RPMI8226 (cell line): ENCODE measurements around the gene SLC5A10.
A peak's percentile ranks its signal among the peaks of the same experiment; 100 is the strongest.

Source experiments
- DNase-seq: peaks from one replicate; pipeline ENCODE4 v3.0.0-alpha.2; 2015

SLC5A10 gene

DNA sequence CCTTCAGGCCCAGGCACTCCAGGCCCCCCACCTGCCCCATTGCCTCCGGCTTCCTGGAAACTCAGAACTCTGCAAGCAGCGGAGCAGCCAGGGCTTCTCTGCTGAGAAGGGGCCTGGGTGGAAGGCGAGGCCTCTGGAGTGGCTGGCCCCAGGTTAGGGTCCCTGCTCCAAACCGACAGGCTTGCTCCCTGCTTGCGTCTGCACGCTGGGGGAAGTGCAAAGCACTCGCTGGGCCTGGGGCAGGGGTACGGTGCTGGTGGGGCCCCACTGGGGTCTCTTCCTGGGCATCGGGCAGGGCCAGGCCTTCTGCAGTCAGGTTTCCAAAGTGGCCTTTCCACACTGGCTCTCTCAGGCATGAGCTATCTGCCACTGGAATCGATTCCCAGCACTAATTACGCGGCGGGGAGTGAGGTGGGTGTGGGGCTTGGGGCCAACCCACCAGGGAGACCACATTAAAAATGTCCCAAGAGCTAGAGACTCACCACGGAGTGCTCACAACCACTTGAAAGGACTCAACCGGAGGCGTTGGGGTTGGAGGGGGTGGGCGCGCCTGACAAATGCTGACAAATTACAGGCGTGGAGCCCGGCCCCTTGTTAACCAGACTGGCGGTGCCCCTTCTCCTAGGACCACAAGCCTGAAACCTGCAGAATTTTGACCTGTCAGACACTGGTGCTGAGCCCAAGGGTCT lies 34.7 kb downstream of the SLC5A10 start:
- no peak for DNase-seq

DNA sequence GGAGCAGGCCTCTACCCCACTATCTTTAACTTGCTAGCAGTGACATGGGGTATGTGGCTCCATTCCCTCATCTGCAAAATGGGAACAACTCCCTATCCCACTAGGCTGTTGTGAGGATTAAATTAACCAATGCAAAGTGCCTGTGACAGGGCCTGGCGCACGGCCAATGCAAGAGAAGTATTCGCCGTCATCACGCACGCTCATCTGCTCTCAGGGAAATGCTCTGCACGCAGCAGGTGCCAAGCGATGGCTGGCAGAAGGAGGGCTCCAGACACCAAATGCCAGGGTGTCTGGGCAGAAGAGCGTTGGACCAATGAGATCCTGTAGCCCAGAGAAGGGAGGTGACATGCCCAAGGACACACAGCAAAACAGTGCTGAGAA lies 35.3 kb downstream of the SLC5A10 start:
- no peak for DNase-seq

DNA sequence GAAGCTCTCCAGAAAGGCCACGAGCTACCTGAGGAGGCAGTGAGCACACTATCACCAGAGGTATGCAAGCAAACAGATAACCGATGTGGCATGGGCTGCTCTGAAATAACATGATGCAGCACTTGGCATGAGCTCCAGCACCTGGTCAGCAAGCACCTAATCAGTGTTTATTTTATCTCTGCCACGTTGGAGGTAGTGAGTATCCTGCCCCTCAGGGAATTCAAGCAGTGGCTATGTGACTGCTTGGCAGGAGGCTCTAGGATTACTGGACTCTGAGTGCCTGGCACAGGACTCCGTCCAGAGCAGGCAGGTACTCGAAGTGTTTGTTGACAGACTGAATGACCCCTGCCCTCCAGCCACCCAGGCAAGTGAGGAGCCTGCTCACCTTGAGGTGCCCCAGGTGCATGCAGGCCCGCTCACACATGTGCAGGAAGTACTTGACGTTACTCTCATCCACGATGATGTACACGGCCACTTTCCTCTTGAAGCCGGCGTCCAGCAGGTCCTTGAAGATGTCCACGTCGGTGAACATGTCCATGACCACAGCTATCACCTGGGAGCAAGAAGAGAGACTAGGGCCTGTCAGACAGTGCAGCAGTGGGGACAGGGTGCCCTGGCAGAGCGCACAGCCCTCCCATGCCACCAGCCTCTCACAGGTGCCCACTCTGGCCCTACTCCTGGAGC lies 36.0 kb downstream of the SLC5A10 start:
- DNase-seq = no peak

DNA sequence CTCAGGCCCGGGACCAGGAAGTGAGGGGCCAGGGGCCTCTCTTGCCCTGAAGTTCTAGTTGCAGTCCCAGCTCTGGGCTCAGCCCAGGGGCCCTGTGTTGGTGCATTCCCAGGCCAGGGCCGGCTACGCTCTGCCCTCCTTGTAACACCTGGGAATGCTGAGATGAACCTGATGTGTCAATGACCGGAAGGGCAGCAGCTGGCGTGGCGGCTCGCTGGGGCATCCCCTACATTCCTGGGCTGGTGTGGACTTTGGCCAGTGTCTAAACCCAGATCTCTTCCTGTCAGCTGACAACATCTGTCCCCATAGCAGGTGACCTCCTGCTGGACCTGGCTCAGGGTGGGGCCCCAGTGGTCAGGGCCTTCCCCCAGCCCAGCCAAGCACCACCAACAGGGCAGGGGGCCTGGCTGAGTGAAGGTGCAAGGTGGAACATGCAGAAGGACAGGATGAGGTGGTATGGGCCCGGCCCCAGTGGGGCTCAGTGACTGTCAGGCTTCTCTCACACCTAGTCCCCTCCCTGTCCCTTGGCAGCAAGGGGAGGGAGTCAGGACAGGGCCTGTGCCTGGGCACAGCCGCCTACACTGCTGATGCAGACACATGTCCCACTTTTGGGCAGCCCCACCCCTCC lies 36.7 kb downstream of the SLC5A10 start:
- no peak for DNase-seq

DNA sequence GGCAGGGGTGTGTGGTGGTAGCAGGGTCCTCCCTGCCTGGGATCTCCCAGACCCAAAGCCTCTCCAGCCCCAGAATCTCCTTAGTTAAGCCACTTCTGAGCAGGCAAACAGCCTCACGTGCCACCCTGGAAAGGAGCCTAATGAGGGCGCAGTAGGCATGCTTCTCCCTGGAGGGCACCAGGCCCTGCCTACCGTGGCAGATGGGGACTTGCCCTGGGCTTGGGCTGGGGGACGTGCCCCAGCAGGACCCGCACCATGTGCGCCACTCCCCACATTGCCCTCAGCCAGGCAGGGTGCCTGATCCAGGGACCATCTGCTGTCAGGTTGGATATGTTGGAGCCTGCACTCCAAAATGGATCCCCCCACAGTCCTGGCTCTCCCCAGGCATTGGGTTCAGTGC lies 38.4 kb downstream of the SLC5A10 start:
- DNase-seq = no peak

DNA sequence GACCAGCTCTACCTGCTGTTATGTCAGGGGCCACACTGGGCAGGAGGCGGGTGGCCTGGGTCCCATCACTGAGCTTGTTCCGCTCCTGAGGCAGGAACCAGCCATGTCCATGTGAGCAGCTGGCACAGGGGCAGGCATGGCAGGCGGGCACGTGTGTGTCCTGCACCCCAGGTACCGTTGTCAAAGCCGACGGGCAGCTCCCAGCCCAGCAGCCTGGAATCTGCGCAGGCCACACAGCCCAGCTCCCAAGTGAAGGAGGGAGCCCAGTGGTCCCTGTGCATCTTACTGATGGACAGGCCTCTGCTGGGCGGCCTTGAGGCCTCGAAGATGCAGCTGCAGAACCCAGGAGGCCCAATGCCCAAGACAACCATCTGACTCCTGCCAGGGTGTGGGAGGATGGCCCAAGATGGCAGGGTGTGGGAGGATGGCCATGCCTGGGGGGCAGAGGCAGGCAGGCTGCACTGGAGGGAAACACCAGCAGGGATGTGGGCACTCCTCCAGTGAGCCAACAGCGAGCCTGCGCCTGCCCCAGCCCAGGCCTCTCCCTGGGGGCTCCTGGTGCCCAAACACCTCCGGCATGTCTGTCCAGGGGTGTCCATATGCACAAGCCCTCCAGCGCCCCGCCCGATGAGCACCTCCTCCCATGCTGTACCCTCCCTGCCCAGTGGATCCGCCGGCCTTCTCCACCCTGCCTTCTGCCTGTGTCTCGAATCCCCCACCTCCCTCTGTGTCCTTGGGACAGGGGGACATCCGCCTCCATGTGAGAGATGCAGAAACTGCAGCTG lies 39.8 kb downstream of the SLC5A10 start:
- no peak for DNase-seq

DNA sequence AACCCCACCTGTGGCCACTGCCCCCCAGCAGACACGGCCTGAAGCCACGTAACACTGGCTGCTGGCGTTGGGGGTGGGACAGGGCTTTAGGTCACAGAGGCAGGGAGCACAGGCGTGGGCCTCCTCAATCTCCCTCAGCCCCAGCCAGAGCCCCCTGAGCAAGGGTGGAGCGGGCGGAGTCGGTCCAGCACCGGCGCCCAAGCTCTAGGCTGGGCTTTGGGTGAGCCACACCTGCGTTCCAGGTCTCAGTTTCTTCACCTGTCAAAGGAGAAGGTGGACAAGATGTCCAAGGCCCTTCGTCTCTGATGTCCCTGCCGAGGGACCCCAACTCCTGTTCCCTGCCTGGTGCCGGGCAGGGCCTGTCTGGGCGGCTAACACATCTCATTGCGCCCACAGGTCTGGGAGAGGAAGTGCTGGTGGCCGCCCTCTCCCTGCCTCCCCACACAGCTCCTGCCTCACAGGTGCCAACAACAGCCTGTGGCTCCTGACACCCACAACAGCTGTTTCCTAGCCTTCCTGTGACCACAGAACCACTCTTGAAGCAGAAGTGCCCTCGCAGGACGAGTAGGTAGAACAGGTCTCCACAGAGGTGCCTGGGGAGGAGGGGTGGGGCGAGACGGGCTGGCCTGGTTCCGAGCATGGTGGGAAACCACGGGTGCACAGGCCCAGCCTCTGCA lies 40.6 kb downstream of the SLC5A10 start:
- peak; percentile 80 for DNase-seq

DNA sequence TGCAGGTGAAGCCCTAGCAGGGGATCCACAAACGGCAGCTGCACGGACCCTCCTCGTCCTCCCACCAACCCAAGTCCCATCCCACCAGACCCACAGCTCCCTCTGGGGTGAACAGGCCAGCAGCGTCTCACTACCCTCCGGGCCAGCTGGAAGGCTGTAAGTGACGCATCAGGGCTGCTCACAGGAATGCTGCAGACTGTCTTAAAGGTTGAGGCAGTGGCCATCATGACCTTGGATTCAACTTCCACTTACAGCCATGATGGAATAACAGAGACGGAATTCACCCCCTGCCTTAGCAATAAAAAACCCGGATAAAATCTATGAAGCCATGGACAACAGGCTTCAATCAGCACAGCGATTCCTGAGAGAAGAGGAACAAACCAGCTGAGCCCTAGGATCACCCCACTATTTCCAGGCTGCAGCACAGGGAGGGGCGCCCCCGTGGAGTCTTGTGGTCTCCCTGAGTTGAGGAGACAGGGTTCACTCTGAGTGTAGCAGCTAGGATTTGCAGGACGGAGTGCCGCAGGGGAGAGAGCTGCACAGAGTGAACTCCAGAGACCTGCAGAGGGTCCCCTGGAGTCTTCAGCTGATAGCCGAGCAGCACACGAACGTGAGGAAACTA lies 42.1 kb downstream of the SLC5A10 start:
- no peak for DNase-seq

DNA sequence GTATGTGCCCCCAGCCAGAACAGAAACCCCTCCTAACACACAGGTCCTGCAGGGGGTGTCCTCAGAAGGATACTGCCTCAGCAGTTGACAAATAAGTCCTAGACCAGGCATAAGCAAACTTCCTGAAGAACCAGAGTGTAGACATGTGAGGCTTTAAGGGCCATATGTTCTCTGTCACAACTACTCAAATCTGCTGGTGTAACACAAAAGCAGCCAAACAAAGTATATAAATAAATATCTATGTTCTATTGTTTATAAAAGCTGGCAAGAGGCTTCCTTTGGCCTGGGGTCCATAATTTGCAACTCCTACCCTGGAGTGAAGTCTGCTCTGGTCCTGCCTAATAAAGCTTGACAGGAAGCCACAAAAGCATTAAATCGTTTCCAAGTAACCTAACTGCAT lies 42.7 kb downstream of the SLC5A10 start:
- no peak for DNase-seq

DNA sequence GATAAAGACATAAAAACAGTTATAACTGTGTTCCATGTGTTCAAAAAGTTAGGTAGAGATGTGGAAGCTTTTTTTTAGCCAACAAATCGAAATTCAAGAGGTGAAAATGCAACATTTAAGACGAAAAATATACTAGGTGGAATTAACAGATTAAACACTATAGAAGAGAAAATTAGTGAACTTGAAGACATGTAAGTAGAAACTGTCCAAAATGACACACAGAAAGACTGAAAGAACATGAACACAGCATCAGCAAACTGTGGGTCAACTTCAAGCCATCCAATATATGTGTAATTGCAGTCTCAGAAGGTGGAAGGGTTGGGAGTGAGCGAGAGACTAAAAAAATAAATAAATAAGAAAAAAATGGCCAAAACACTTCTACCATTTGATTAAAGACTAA lies 43.3 kb downstream of the SLC5A10 start:
- no peak for DNase-seq

DNA sequence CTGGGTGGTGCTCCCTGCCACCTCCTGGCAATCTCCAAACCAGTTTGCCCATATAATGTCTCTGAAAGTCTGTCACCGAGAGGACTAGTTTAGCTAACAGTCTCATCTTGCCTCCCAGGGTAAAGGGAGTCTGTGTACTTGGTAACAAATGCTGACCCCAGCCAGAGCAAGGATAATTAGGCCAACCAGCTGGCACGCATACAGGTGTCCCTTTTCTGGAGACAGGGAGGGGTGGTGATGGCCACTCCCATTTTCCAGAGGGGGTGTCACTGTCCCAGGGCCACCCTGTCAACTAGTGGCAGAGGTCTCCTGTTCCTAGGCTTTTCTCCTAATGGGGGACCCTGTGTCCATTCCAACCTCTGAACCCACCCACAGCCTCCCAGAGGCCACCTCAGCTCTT lies 44.5 kb downstream of the SLC5A10 start:
- DNase-seq = no peak

DNA sequence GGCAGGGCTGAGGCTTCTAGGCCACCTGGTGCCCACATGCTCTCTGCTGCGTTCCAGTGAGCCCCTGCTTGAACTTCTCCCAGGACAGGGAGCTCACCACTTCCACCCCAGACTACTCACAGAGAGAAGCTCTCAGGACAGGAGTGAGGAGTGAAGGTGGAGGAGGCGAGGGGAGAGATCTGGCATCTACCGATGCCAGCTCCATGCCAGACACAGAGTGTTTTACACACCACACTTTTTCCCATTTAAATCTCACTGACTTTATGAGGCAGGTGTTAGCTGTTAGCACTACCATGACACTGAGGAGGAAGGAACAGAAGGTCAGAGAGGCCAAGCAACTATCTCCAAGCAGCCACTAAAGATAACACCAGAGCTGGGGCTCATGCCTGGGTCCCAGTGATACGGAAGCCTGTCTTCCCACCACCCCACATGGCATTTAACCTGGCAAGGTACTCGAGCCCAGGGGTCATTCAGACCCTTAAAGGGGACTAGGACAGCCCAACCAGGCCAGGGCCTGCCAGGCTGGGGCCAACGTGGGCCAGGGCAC lies 45.8 kb downstream of the SLC5A10 start:
- no peak for DNase-seq

DNA sequence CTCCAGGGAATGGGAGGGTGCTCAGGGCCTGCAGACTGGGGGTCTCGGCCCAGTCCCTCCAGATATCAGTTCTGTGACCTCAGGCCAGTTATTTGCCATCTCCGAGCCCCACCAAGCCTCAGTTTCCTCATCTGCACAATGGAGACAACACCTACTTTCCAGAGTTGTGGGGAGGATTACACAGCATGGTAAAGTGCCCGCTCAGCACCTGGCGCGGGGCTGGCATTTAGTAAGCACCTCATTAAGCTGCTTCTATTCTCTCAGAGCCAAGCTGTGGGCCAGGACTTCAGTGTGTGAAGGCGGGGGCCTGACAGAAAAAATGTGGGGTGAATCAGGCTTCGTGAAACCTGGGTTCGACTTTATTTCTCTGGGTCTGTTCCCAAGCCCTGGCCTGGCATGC lies 47.4 kb downstream of the SLC5A10 start:
- DNase-seq = no peak

DNA sequence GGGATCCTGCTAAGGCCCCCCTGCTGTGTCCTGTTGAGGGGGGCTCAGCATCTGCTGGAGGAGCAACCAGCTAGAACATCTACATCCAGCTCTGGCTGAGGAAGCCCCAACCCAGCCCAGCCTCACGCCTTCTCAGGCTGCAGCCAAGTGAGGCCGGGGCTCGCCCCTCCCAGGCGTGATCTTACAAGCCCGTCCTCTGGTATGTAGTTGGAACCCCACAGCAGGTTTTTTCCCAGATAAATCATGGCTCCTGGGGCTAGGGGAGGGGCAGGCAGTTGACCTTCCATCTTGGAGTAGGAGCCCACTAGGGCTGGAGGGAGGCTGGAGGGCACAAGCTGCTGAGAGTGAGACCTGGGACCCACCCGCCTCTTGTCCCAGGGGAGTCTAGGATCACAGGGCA lies 47.9 kb downstream of the SLC5A10 start:
- no peak for DNase-seq

DNA sequence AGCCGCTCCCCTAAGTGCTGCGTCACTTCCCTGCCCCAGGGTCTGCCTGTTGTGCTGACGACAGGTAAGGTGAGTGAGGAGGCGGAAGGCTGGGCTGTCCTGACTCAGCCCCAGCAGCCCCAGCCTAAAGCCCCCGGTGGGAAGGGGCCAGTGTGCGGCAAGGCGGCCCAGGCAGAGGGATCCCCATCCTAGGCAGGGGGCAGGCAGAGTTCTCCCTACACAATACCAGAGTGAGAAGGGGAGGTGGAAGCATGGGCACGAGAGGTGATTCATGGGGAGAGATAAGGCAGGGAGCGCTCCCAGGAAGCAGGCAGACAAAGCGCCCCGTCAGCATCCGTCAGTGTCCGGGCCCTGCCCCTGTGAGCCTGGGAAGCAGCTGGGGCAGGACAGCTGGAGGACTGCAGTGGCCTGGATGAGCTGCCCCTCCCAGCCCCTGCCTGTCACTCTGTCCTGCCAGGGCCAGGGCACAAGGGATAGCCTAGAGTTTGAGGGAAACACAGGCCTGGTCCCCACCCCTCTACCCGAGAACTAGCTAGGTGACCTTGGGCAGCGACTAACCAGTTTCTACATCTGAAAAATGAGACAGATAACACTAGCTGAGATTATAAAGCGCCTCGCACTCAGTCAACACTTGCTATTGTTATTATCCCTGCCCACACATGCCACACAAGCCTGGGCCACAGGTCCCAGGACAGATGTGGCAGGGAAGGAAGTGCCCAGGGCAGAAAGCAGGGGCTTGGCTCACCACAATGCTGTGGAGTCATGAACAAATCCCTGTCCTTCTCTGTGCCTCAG lies 48.8 kb downstream of the SLC5A10 start:
- no peak for DNase-seq

DNA sequence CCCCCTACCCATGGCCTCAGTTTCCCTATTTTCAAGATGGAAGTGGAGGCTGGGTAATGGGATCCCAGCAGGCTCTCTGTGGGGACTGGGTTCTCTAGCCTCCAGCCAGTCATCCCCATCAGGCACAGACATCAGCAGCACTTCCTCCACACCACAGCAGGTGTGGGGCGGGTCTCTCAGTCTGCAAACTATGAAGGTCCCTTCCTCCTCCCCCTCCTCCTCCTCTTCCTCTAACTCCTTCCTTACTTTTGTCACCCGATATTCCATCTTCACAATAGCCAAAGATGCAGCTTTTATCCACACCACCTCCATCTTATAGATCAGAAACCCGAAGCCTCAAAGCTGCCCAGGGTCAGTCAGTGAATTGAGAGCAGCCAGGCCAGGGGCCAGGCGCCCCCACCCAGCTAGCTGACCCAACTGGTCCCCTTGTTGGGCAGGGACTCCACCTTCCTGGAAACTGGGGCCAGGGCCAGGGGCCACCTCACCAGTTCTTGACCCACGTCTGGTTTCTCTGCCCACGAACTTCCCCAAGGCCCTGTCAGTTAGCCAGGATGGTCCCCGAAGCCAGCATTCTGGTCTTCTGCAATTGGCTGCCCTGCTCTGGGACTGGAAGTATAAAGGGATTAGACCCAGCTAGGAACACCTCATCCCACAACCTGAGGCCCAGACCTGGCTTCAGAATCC lies 50.1 kb downstream of the SLC5A10 start:
- DNase-seq = no peak

DNA sequence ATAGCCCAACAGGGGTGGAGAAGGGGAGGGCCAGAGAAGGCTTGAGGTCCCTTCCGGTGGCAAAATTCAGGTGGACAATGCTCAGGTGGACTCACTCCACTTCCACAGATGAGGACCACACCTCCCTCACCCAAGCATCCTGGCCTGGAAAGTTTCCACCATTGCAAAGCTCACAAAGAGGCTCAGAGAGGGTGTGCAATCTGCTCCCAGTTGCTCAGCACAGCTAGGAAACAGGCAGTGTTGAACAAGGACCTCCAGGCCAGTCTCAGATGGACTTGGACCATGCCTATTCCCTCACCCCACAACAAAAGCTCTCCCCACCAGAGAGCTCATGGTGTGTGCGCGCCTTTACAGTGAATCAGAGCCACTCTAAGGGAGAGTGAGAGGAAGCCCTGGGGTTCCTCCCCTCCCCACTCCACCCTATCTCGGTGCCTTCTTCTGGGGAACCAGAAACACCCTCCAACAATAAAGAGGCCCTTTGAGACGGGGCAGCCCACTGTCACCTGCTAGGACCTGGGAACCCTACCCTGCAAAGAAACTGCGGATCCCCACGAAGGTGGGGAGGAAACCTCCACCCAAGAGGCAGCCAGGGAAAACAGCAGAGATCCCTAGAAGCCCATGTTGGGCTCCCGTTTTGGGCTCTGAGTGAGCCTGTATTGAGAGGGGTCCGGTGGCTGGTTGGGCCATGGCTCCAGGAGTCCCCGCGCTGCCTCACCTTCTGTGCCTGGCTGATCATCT lies 51.0 kb downstream of the SLC5A10 start:
- DNase-seq = no peak

DNA sequence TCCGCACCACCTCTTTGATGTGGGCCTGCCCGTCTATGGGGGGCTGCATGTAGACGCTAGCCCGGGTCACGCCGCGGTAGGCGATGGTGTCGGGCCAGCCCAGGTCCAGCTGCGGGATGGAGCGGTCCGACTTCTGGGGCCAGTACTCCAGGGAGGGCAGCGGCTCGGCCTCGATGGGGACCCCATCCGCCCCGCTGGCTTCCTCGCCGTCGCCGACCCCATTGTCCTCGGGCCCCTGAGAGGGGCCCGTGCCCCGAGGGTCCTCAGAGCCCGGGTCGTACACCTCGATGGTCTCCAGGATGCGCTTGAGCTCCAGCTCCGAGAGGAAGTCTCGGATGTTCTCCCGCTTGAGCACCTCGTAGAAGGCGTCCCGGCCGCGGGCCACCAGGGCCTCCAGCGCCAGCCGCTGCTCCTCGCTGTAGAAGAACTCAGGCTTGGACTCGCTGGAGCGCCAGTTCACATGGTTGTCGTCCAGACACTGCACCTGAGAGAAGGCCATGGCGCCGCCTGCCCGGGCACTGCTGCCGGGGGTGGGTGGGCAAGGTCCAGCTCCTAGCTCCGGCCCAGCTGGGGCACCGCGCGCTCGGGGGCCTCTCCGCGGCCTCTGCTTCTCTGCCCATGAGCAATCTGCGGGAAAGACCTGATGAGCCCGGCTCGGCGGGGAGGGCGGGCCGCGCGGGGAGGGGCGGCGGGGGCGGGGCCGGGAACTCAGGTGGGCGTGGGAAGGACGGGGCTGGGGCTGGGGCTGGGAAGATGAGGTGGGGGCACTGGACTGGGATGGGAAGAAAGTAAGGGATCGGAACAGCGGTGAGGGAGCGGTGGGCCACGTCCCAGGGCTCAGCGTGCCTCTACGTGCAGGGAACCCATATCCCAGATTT lies 51.8 kb downstream of the SLC5A10 start:
- peak; percentile 9 for DNase-seq
